Mucosa of gallbladder (tissue), 1 donor: Measurements from ENCODE around the gene EYS. TPM values are rescaled to one million over a fixed set of nuclear protein-coding genes. Genes with fewer than 3 reads are reported as not detected.
"Not testable (repeated sequence)": the region's sequence is repeated elsewhere in the genome, so short reads cannot be mapped to it uniquely, and the experiment has no call there.

Experiments
- DNase-seq: peaks from one replicate; pipeline ENCODE4 v3.0.0-alpha.2; 2020; ENCODE audit warnings: low spot score
- total RNA-seq: library from RNA; stranded (reverse); gene quantifications from one replicate; pipeline ENCODE4 v1.2.1, GENCODE V29; 2021
- donor health status: DM: no; HTN: no; CAD: no.

The EYS gene
- total RNA-seq, 1 donor from 2014 or later = not detected

- no peak for DNase-seq
Observed at GRCh38 chr6:65452333-65452732, 254.7 kb downstream of the EYS start.

GRCh38 chr6:65450451-65450850 is 256.6 kb downstream of the EYS start:
- no peak for DNase-seq

GRCh38 chr6:65449926-65450325 is 257.1 kb downstream of the EYS start:
- DNase-seq = no peak

- DNase-seq = no peak
Observed at GRCh38 chr6:65448866-65449265, 258.2 kb downstream of the EYS start.

- no peak for DNase-seq
Observed at GRCh38 chr6:65436281-65436680, 270.7 kb downstream of the EYS start.

GRCh38 chr6:65416621-65417020 is 290.4 kb downstream of the EYS start:
- no peak for DNase-seq

GRCh38 chr6:65410309-65410708 is 296.7 kb downstream of the EYS start:
- DNase-seq = no peak

- no peak for DNase-seq
Observed at GRCh38 chr6:65402564-65402963, 304.5 kb downstream of the EYS start.

- DNase-seq = no peak
Observed at GRCh38 chr6:65399355-65400084, 307.5 kb downstream of the EYS start.

GRCh38 chr6:65398851-65399250 is 308.2 kb downstream of the EYS start:
- no peak for DNase-seq

- no peak for DNase-seq
Observed at GRCh38 chr6:65350530-65350929, 356.5 kb downstream of the EYS start.

- not testable (repeated sequence) for DNase-seq
Observed at GRCh38 chr6:65302655-65303054, 404.4 kb downstream of the EYS start.

GRCh38 chr6:65299236-65299635 is 407.8 kb downstream of the EYS start:
- DNase-seq = no peak

- no peak for DNase-seq
Observed at GRCh38 chr6:65295812-65296211, 411.2 kb downstream of the EYS start.

GRCh38 chr6:65289491-65289890 is 417.5 kb downstream of the EYS start:
- DNase-seq = no peak

GRCh38 chr6:65285275-65285674 is 421.8 kb downstream of the EYS start:
- DNase-seq = no peak

GRCh38 chr6:65280060-65280459 is 427.0 kb downstream of the EYS start:
- DNase-seq = no peak

- DNase-seq = no peak
Observed at GRCh38 chr6:65262241-65262640, 444.8 kb downstream of the EYS start.

GRCh38 chr6:65259982-65260381 is 447.0 kb downstream of the EYS start:
- no peak for DNase-seq

GRCh38 chr6:65259059-65259458 is 448.0 kb downstream of the EYS start:
- no peak for DNase-seq

- no peak for DNase-seq
Observed at GRCh38 chr6:65253041-65253440, 454.0 kb downstream of the EYS start.

- no peak for DNase-seq
Observed at GRCh38 chr6:65248101-65248610, 458.9 kb downstream of the EYS start.

GRCh38 chr6:65231616-65232015 is 475.4 kb downstream of the EYS start:
- DNase-seq = no peak

- DNase-seq = no peak
Observed at GRCh38 chr6:65229825-65230224, 477.2 kb downstream of the EYS start.
